Measurements from ENCODE around the gene RNF169.
"Not testable (repeated sequence)": the region's sequence is repeated elsewhere in the genome, so short reads cannot be mapped to it uniquely, and the experiment has no call there.

The RNF169 gene

GRCh38 chr11:74766905-74767304 lies 18.3 kb downstream of the RNF169 start:
- ATAC-seq (replicated peaks) (no peak), DNase-seq (no peak)
- Mint-ChIP-seq H3K27ac (no peak overlapping the region), H3K9me3 (no peaks in the 10 kb centered on the region), H3K27me3 (no peaks in the 10 kb centered on the region), H3K4me3 (no peak overlapping the region), H3K4me1 (ENCODE audit: low read depth in 2 of 2) (peaks cover 28 to 59% of the 10 kb centered on the region in 2 donors), H3K36me3 (ENCODE audit: insufficient read depth) (peaks cover 5% of the 10 kb centered on the region)

- Mint-ChIP-seq H3K4me1 (ENCODE audit: low read depth in 2 of 2) (peaks cover 24 to 57% of the 10 kb centered on the region in 2 donors), H3K27ac (peak overlapping the region; percentile 86 to 94), H3K4me3 (peak overlapping the region; percentile 11 to 61)
- H3K36me3 Mint-ChIP-seq (ENCODE audit: insufficient read depth); H3K9me3 Mint-ChIP-seq; DNase-seq; H3K27me3 Mint-ChIP-seq: not testable (repeated sequence)
- ATAC-seq (replicated peaks), result peak; percentile 41
Observed at GRCh38 chr11:74768172-74768651, 19.6 kb downstream of the RNF169 start.

GRCh38 chr11:74769055-74769707 lies 20.5 kb downstream of the RNF169 start:
- ATAC-seq (replicated peaks) (no peak), DNase-seq (no peak)
- peaks cover 5% of the 10 kb centered on the region for H3K36me3 Mint-ChIP-seq (ENCODE audit: insufficient read depth)
- H3K27me3 Mint-ChIP-seq, result no peaks in the 10 kb centered on the region
- H3K4me3 Mint-ChIP-seq, result peak overlapping the region in 1 of 2 donors; percentile 61
- no peaks in the 10 kb centered on the region for H3K9me3 Mint-ChIP-seq
- H3K4me1 Mint-ChIP-seq (ENCODE audit: low read depth in 2 of 2), result peaks cover 21 to 57% of the 10 kb centered on the region in 2 donors
- H3K27ac Mint-ChIP-seq, result peak overlapping the region; percentile 87 to 94

- H3K36me3 Mint-ChIP-seq (ENCODE audit: insufficient read depth), result no peaks in the 10 kb centered on the region
Observed at GRCh38 chr11:74770456-74770855, 21.8 kb downstream of the RNF169 start.

GRCh38 chr11:74771139-74771538 lies 22.5 kb downstream of the RNF169 start:
- Mint-ChIP-seq H3K27me3 (no peaks in the 10 kb centered on the region), H3K36me3 (ENCODE audit: insufficient read depth) (no peaks in the 10 kb centered on the region), H3K9me3 (no peaks in the 10 kb centered on the region), H3K4me1 (ENCODE audit: low read depth in 2 of 2) (peaks cover 21 to 60% of the 10 kb centered on the region in 2 donors), H3K4me3 (peak overlapping the region; percentile 19 to 40), H3K27ac (peak overlapping the region; percentile 60 to 94)
- DNase-seq, result no peak
- ATAC-seq (replicated peaks), result no peak

More at GRCh38 chr11:74770456-74770855, 21.8 kb downstream of the RNF169 start:
- Mint-ChIP-seq H3K27me3 (no peaks in the 10 kb centered on the region), H3K4me3 (peak overlapping the region; percentile 19 to 40), H3K9me3 (no peaks in the 10 kb centered on the region), H3K27ac (peak overlapping the region; percentile 60 to 94), H3K4me1 (ENCODE audit: low read depth in 2 of 2) (peaks cover 21 to 63% of the 10 kb centered on the region in 2 donors)
- ATAC-seq (replicated peaks) (peak; percentile 47), DNase-seq (no peak)

- peak overlapping the region in 1 of 2 donors; percentile 20 for H3K27ac Mint-ChIP-seq
- H3K4me1 Mint-ChIP-seq (ENCODE audit: low read depth in 2 of 2), result peaks cover 24 to 64% of the 10 kb centered on the region in 2 donors
- H3K27me3 Mint-ChIP-seq, result no peaks in the 10 kb centered on the region
- no peak overlapping the region for H3K4me3 Mint-ChIP-seq
- H3K9me3 Mint-ChIP-seq, result no peaks in the 10 kb centered on the region
- no peak for DNase-seq
- no peak for ATAC-seq (replicated peaks)
- no peaks in the 10 kb centered on the region for H3K36me3 Mint-ChIP-seq (ENCODE audit: insufficient read depth)
Observed at GRCh38 chr11:74773476-74773875, 24.8 kb downstream of the RNF169 start.

GRCh38 chr11:74775762-74776161 lies 27.1 kb downstream of the RNF169 start:
- Mint-ChIP-seq H3K36me3 (ENCODE audit: insufficient read depth) (no peaks in the 10 kb centered on the region), H3K27ac (no peak overlapping the region), H3K4me3 (no peak overlapping the region), H3K4me1 (ENCODE audit: low read depth in 2 of 2) (peaks cover 8 to 43% of the 10 kb centered on the region in 2 donors), H3K9me3 (no peaks in the 10 kb centered on the region), H3K27me3 (no peaks in the 10 kb centered on the region)
- ATAC-seq (replicated peaks) (no peak), DNase-seq (no peak)

- Mint-ChIP-seq H3K4me1 (ENCODE audit: low read depth in 2 of 2) (peaks cover 5 to 39% of the 10 kb centered on the region in 2 donors), H3K27me3 (no peaks in the 10 kb centered on the region), H3K9me3 (no peaks in the 10 kb centered on the region), H3K27ac (no peak overlapping the region), H3K4me3 (no peak overlapping the region), H3K36me3 (ENCODE audit: insufficient read depth) (no peaks in the 10 kb centered on the region)
- no peak for DNase-seq
- no peak for ATAC-seq (replicated peaks)
Observed at GRCh38 chr11:74776546-74776945, 27.9 kb downstream of the RNF169 start.

GRCh38 chr11:74777038-74777437 lies 28.4 kb downstream of the RNF169 start:
- ATAC-seq (replicated peaks) (no peak), DNase-seq (no peak)
- Mint-ChIP-seq H3K36me3 (ENCODE audit: insufficient read depth) (no peaks in the 10 kb centered on the region), H3K4me1 (ENCODE audit: low read depth in 2 of 2) (peaks cover 5 to 39% of the 10 kb centered on the region in 2 donors), H3K9me3 (no peaks in the 10 kb centered on the region), H3K27ac (no peak overlapping the region), H3K27me3 (no peaks in the 10 kb centered on the region), H3K4me3 (no peak overlapping the region)

- Mint-ChIP-seq H3K27me3 (no peaks in the 10 kb centered on the region), H3K9me3 (no peaks in the 10 kb centered on the region), H3K36me3 (ENCODE audit: insufficient read depth) (no peaks in the 10 kb centered on the region), H3K4me1 (ENCODE audit: low read depth in 2 of 2) (peaks cover 6 to 37% of the 10 kb centered on the region in 2 donors), H3K4me3 (no peak overlapping the region), H3K27ac (no peak overlapping the region)
- ATAC-seq (replicated peaks), result no peak
- DNase-seq, result no peak
Observed at GRCh38 chr11:74777877-74778276, 29.2 kb downstream of the RNF169 start.

GRCh38 chr11:74778581-74778980 lies 29.9 kb downstream of the RNF169 start:
- H3K27ac Mint-ChIP-seq, result no peak overlapping the region
- H3K4me1 Mint-ChIP-seq (ENCODE audit: low read depth in 2 of 2), result peaks cover 14 to 39% of the 10 kb centered on the region in 2 donors
- DNase-seq (no peak), ATAC-seq (replicated peaks) (no peak)
- H3K4me3 Mint-ChIP-seq, result no peak overlapping the region
- H3K9me3 Mint-ChIP-seq, result no peaks in the 10 kb centered on the region
- no peaks in the 10 kb centered on the region for H3K36me3 Mint-ChIP-seq (ENCODE audit: insufficient read depth)
- no peaks in the 10 kb centered on the region for H3K27me3 Mint-ChIP-seq

- H3K4me3 Mint-ChIP-seq, result no peak overlapping the region
- H3K36me3 Mint-ChIP-seq (ENCODE audit: insufficient read depth), result no peaks in the 10 kb centered on the region
- DNase-seq, result no peak
- H3K27ac Mint-ChIP-seq, result no peak overlapping the region
- ATAC-seq (replicated peaks), result no peak
- no peaks in the 10 kb centered on the region for H3K27me3 Mint-ChIP-seq
- H3K4me1 Mint-ChIP-seq (ENCODE audit: low read depth in 2 of 2), result peaks cover 25 to 42% of the 10 kb centered on the region in 2 donors
- no peaks in the 10 kb centered on the region for H3K9me3 Mint-ChIP-seq
Observed at GRCh38 chr11:74780248-74781005, 31.8 kb downstream of the RNF169 start.

- peak in 2 of 3 experiments; percentile 13 to 20 for DNase-seq
- ATAC-seq (replicated peaks), result peak; percentile 88
- H3K9me3 Mint-ChIP-seq, result no peaks in the 10 kb centered on the region
- peaks cover 20 to 38% of the 10 kb centered on the region in 2 donors for H3K4me1 Mint-ChIP-seq (ENCODE audit: low read depth in 2 of 2)
- no peaks in the 10 kb centered on the region for H3K27me3 Mint-ChIP-seq
- H3K4me3 Mint-ChIP-seq, result peak overlapping the region; percentile 64 to 70
- H3K27ac Mint-ChIP-seq, result peak overlapping the region in 1 of 2 donors; percentile 62
- no peaks in the 10 kb centered on the region for H3K36me3 Mint-ChIP-seq (ENCODE audit: insufficient read depth)
Observed at GRCh38 chr11:74783241-74783871, 34.7 kb downstream of the RNF169 start.

Measured in effector memory CD8-positive, alpha-beta T cell (primary cell).